Loucy (cell line): ENCODE data around the gene PCDHGC4.

Experiments used
- H2AFZ ChIP-seq: fragments of 200-600 bp; sonication (generic); 2 replicates; pipeline ENCODE4 v1.6.0; 2016; ENCODE audit warnings: antibody characterized with exemption, mild to moderate bottlenecking, low read length, moderate library complexity
- H3F3A ChIP-seq: fragments of 200-600 bp; 2 replicates; pipeline ENCODE4 v1.6.0; 2016; ENCODE audit warnings: antibody characterized with exemption, low read depth, mild to moderate bottlenecking
- H3K27me3 ChIP-seq: fragments of 200-600 bp; sonication (generic); 2 replicates; pipeline ENCODE4 v1.6.1; 2014; ENCODE audit warnings: low read length, mild to moderate bottlenecking; ENCODE audit not compliant: insufficient read depth, poor library complexity, severe bottlenecking
- H3K36me3 ChIP-seq: fragments of 200-600 bp; sonication (generic); 2 replicates; pipeline ENCODE4 v1.6.1; 2016; ENCODE audit warnings: low read length; ENCODE audit not compliant: insufficient read depth
- H3K4me1 ChIP-seq: fragments of 200-600 bp; sonication (generic); 2 replicates; pipeline ENCODE4 v1.5.1; 2014; ENCODE audit warnings: low read length, mild to moderate bottlenecking; ENCODE audit not compliant: insufficient read depth, poor library complexity, severe bottlenecking
- H3K4me2 ChIP-seq: fragments of 200-600 bp; sonication (generic); 2 replicates; pipeline ENCODE4 v1.6.0; 2014; ENCODE audit warnings: antibody characterized with exemption, low read length, low read depth, mild to moderate bottlenecking; ENCODE audit not compliant: poor library complexity, severe bottlenecking
- H3K4me3 ChIP-seq: fragments of 200-600 bp; sonication (generic); 2 replicates; pipeline ENCODE4 v1.5.1; 2014; ENCODE audit warnings: low read length, mild to moderate bottlenecking, mixed read lengths; ENCODE audit not compliant: poor library complexity, severe bottlenecking
- H3K79me2 ChIP-seq: fragments of 200-600 bp; sonication (generic); 2 replicates; pipeline ENCODE4 v1.6.1; 2014; ENCODE audit warnings: low read length; ENCODE audit not compliant: insufficient read depth
- H3K9ac ChIP-seq: fragments of 200-600 bp; sonication (generic); 2 replicates; pipeline ENCODE4 v1.6.0; 2014; ENCODE audit warnings: mild to moderate bottlenecking, low read depth, low read length, moderate library complexity; ENCODE audit not compliant: poor library complexity, severe bottlenecking
- H3K9me2 ChIP-seq: fragments of 200-600 bp; sonication (generic); replicated peaks from 2 replicates; pipeline ENCODE4 v1.6.1; 2016; ENCODE audit warnings: low read depth, low read length, mixed read lengths
- H3K9me3 ChIP-seq: fragments of 200-600 bp; sonication (generic); 2 replicates; pipeline ENCODE4 v1.6.1; 2014; ENCODE audit warnings: mild to moderate bottlenecking, antibody characterized with exemption, low read length, low read depth; ENCODE audit not compliant: insufficient read depth
- H4K20me1 ChIP-seq: fragments of 200-600 bp; sonication (generic); 2 replicates; pipeline ENCODE4 v1.6.0; 2014; ENCODE audit warnings: antibody characterized with exemption, low read length, mild to moderate bottlenecking; ENCODE audit not compliant: insufficient read depth, poor library complexity, severe bottlenecking
- EZH2phosphoT487 ChIP-seq: fragments of 200-600 bp; IDR thresholded peaks from 2 replicates; pipeline ENCODE4 v1.6.1; 2018; ENCODE audit warnings: antibody characterized with exemption, mild to moderate bottlenecking, moderate library complexity, borderline replicate concordance
- TF ChIP-seq, protein P1 (sequence below): fragments of 200-600 bp; sonication (generic); conservative IDR thresholded peaks from 2 replicates; pipeline ENCODE4 v1.5.1; 2014; ENCODE audit warnings: mild to moderate bottlenecking, antibody characterized with exemption, low read length

PCDHGC4 gene

DNA sequence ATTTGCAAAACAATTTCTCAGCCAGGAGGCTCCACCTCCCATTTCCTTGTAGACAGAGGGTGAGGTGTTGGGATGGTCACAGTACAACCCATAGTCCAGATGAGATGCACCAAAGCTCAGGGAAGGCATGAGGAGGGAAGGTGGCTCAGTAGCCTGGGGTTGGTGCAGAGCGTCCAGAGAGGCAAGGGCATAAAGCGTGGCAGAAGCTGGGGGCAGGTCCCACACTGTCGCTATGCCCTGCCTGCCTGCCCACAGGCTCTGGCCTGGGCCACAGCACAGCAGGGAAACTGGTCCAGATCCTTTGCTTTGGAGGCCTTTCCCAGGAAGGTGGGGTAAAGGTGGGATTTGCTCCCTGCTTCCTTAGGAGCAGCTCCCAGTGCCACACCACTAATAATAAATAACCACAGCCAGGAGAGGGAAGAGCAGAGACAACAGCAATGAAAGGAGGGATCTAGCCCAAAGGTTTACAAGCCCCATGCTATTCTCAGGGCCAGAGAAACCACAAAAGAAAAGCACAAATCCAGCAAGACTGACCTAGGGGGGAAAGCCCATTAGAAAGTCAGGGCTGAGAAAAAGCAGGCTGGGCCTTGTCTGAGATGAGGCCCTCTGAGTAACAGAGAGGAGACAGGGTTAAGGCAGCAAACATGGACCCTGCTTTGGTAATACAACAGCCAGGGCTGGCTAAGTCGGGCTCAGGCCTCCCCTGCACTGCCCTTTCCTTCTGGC lies 31.3 kb downstream of the PCDHGC4 start:
- H4K20me1 ChIP-seq, result no peaks in the 10 kb centered on the region
- no peak overlapping the region for H3K9ac ChIP-seq
- H3K36me3 ChIP-seq, result peaks cover 85% of the 10 kb centered on the region; the same call in 1 of the 2 replicates
- TF ChIP-seq EZH2phosphoT487, result no peak
- TF ChIP-seq, protein P1, sequence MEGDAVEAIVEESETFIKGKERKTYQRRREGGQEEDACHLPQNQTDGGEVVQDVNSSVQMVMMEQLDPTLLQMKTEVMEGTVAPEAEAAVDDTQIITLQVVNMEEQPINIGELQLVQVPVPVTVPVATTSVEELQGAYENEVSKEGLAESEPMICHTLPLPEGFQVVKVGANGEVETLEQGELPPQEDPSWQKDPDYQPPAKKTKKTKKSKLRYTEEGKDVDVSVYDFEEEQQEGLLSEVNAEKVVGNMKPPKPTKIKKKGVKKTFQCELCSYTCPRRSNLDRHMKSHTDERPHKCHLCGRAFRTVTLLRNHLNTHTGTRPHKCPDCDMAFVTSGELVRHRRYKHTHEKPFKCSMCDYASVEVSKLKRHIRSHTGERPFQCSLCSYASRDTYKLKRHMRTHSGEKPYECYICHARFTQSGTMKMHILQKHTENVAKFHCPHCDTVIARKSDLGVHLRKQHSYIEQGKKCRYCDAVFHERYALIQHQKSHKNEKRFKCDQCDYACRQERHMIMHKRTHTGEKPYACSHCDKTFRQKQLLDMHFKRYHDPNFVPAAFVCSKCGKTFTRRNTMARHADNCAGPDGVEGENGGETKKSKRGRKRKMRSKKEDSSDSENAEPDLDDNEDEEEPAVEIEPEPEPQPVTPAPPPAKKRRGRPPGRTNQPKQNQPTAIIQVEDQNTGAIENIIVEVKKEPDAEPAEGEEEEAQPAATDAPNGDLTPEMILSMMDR, result no peak
- H2AFZ ChIP-seq, result no peak overlapping the region
- H3K4me2 ChIP-seq, result no peak overlapping the region
- no peaks in the 10 kb centered on the region for H3K9me2 ChIP-seq
- no peaks in the 10 kb centered on the region for H3K9me3 ChIP-seq
- H3K4me3 ChIP-seq, result no peak overlapping the region
- H3K79me2 ChIP-seq, result no peaks in the 10 kb centered on the region
- H3F3A ChIP-seq, result no peaks in the 10 kb centered on the region
- no peaks in the 10 kb centered on the region for H3K27me3 ChIP-seq
- H3K4me1 ChIP-seq, result no peaks in the 10 kb centered on the region

DNA sequence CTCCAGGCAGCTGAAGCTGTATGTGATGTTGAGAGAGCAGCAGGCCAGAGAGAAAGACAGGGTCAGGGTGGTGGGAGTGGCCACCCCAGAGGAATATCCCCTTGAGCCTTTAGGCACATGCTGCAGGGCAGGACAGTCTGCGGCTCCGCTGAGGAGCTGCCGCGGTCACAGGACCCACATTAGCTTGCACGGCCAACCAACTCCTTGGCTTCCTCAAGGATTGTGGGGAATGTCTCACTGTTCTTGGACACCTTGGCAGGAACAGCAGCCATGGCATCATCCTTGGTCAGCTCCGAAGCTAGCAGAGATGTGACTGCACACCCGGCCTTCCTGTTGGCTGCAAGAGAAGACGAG lies 31.8 kb downstream of the PCDHGC4 start:
- no peak for TF ChIP-seq EZH2phosphoT487
- TF ChIP-seq, protein P1, result no peak
- no peak overlapping the region for H3K9ac ChIP-seq
- no peaks in the 10 kb centered on the region for H3K27me3 ChIP-seq
- H3K4me2 ChIP-seq, result no peak overlapping the region
- no peaks in the 10 kb centered on the region for H3K9me3 ChIP-seq
- no peaks in the 10 kb centered on the region for H3K4me1 ChIP-seq
- H3K36me3 ChIP-seq, result peaks cover 91% of the 10 kb centered on the region; the same call in 1 of the 2 replicates
- H4K20me1 ChIP-seq, result no peaks in the 10 kb centered on the region
- no peaks in the 10 kb centered on the region for H3K9me2 ChIP-seq
- H2AFZ ChIP-seq, result no peak overlapping the region
- no peaks in the 10 kb centered on the region for H3F3A ChIP-seq
- no peak overlapping the region for H3K4me3 ChIP-seq
- no peaks in the 10 kb centered on the region for H3K79me2 ChIP-seq

DNA sequence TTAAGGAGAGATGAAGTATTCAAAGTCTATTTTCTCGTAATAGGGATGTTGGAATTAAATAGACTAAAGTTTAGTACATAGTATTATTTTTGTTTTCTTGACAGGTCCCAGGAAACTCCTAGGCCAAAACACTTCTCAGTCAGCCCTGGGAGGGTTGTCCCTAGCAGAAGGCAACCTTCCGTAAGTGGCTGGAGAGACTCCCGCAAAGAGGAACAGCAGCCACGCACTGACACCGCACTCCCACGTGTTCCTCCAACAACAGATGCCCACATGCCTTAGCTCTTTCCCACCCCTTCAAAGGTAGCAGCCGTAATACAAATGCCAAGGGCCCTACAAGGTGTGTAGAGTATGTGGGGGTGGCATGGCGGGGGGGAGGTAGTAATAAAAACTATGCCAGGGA lies 32.5 kb downstream of the PCDHGC4 start:
- Histone ChIP-seq H3F3A (no peaks in the 10 kb centered on the region), H4K20me1 (no peaks in the 10 kb centered on the region), H3K4me2 (no peak overlapping the region), H3K4me1 (no peaks in the 10 kb centered on the region), H3K9me3 (no peaks in the 10 kb centered on the region), H3K9me2 (no peaks in the 10 kb centered on the region), H3K79me2 (no peaks in the 10 kb centered on the region), H3K4me3 (no peak overlapping the region), H2AFZ (no peak overlapping the region), H3K36me3 (peaks cover 97% of the 10 kb centered on the region; the same call in 1 of the 2 replicates), H3K9ac (no peak overlapping the region), H3K27me3 (no peaks in the 10 kb centered on the region)
- no peak for TF ChIP-seq EZH2phosphoT487
- TF ChIP-seq, protein P1, result no peak
